OCI-LY3 (cell line): ENCODE data around the gene DCAF12.

ENCODE experiments used
- EZH2phosphoT487 ChIP-seq: fragments of 200-600 bp; shearing (Covaris generic); IDR thresholded peaks from 2 replicates; pipeline ENCODE4 v1.6.1; 2018; ENCODE audit warnings: antibody characterized with exemption, mixed run types, low read depth
- TF ChIP-seq, protein P1 (sequence below): fragments of 200-600, 300-600 bp; sonication (generic); IDR thresholded peaks from 2 replicates; pipeline ENCODE4 v1.5.1; 2014; ENCODE audit warnings: antibody characterized with exemption, low read length, low read depth

DNA sequence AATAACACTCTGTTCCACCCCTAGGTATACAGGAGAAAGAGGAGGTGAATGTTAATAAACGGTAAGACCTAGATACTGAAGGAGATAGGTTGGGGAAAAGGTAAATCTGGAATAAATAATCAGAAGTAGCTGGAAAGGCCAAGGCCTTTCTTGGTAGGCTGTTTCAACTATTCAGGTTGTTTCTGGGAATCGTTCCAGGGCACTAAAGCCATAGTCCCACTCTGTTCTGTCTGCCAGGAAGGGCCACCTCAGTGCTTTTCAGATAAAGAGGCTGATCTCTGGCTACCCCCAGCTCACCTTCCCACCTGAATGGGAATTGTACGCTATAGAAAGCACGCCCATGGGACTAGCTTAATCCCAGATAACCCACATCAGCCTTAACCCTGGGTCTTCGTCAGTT lies 32.9 kb downstream of the DCAF12 start:
- TF ChIP-seq, protein P1, sequence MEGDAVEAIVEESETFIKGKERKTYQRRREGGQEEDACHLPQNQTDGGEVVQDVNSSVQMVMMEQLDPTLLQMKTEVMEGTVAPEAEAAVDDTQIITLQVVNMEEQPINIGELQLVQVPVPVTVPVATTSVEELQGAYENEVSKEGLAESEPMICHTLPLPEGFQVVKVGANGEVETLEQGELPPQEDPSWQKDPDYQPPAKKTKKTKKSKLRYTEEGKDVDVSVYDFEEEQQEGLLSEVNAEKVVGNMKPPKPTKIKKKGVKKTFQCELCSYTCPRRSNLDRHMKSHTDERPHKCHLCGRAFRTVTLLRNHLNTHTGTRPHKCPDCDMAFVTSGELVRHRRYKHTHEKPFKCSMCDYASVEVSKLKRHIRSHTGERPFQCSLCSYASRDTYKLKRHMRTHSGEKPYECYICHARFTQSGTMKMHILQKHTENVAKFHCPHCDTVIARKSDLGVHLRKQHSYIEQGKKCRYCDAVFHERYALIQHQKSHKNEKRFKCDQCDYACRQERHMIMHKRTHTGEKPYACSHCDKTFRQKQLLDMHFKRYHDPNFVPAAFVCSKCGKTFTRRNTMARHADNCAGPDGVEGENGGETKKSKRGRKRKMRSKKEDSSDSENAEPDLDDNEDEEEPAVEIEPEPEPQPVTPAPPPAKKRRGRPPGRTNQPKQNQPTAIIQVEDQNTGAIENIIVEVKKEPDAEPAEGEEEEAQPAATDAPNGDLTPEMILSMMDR, result no peak
- TF ChIP-seq EZH2phosphoT487, result no peak
